ENCODE data around the gene PRKAB2.
A peak's percentile ranks its signal among the peaks of the same experiment; 100 is the strongest.

Gene PRKAB2

DNA sequence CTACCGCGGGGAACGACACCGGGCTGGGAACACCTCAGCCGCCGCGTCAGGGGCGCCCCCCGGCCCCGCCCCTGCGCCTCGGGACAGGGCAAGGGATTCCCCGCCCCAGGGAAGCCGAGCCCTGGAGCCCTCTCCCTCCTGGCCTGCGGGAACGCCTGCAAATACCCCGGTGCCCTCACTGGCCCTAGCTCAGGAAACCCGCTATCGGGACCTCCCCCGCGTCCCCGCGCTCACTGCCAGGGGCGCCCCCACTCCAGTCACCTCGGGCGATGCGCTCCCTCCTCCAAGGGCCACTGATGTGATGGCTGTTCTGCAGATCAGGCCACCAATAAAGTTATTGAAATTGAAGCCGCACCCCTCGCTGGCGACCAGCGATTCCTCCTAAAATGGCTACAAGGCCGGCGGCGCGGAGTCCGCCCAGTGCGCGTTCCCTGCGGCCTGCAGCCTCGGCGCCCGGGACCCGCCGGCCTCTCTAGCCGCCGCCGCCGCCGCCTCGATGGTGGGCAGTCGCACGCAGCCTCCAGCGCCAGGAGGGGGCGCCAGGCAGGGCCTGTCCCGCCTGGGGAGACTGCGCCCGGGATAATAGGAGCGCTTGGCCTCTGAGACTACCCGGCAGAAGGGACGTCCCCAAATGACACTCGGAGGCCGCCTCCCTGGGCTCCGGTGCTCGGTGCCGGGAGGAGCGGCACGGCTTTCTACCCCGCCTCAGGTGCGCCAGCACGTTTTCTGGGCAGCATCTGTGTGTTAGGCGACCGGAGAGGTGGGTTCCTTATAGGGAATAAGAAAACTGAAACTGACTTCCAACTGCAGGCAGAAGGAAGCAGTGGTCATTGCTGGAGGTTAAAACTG, at the start of gene PRKAB2:
Gene PRKAB2, minus strand, starts transcription at position 303 of the 849 bp plus-strand sequence. CDS start 326 bp downstream, outside the sequence.
- Histone ChIP-seq H3K27me3 (ENCODE audit: insufficient read depth, low read length, poor library complexity) (no peaks in the 10 kb centered on the region), H3K4me2 (ENCODE audit: insufficient read depth, low read length) (peak within 1 kb of the TSS; percentile 71), H3K9ac (ENCODE audit: low read depth, low read length) (peak within 1 kb of the TSS; percentile 66), H3K27ac (ENCODE audit: low read length) (peak within 1 kb of the TSS; percentile 80), H3K79me2 (ENCODE audit: insufficient read depth, low read length) (peaks cover 40% of the 10 kb centered on the region), H2AFZ (ENCODE audit: low read depth, low read length) (peak within 1 kb of the TSS; percentile 99), H3K36me3 (ENCODE audit: insufficient read depth, low read length) (peaks cover 5% of the 10 kb centered on the region), H3K4me1 (ENCODE audit: insufficient read depth, low read length) (peaks cover 46% of the 10 kb centered on the region), H3K4me3 (ENCODE audit: low read depth in 1 of 2, low read length in 2 of 2) (peak within 1 kb of the TSS; percentile 62 to 81), H4K20me1 (ENCODE audit: insufficient read depth, low read length) (no peaks in the 10 kb centered on the region), H3K9me3 (ENCODE audit: insufficient read depth, low read length, severe bottlenecking) (no peaks in the 10 kb centered on the region)
- ATAC-seq (ENCODE audit: insufficient read depth, low read depth) (peak; percentile 89), DNase-seq (peak; percentile 92)
- TF ChIP-seq EZH2 (IDR thresholded peaks at IDR 0.05; ENCODE audit: borderline replicate concordance, low read depth, low read length, severe bottlenecking) = no peak
- TF ChIP-seq, protein P1, sequence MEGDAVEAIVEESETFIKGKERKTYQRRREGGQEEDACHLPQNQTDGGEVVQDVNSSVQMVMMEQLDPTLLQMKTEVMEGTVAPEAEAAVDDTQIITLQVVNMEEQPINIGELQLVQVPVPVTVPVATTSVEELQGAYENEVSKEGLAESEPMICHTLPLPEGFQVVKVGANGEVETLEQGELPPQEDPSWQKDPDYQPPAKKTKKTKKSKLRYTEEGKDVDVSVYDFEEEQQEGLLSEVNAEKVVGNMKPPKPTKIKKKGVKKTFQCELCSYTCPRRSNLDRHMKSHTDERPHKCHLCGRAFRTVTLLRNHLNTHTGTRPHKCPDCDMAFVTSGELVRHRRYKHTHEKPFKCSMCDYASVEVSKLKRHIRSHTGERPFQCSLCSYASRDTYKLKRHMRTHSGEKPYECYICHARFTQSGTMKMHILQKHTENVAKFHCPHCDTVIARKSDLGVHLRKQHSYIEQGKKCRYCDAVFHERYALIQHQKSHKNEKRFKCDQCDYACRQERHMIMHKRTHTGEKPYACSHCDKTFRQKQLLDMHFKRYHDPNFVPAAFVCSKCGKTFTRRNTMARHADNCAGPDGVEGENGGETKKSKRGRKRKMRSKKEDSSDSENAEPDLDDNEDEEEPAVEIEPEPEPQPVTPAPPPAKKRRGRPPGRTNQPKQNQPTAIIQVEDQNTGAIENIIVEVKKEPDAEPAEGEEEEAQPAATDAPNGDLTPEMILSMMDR (IDR thresholded peaks at IDR 0.05; ENCODE audit: borderline replicate concordance, extremely low read depth, low read length, poor library complexity, severe bottlenecking) = peak; percentile 84

- no peak for TF ChIP-seq EZH2 (IDR thresholded peaks at IDR 0.05; ENCODE audit: borderline replicate concordance, low read depth, low read length, severe bottlenecking)
- TF ChIP-seq, protein P1 (IDR thresholded peaks at IDR 0.05; ENCODE audit: borderline replicate concordance, extremely low read depth, low read length, poor library complexity, severe bottlenecking) = no peak
- Histone ChIP-seq H3K4me1 (ENCODE audit: insufficient read depth, low read length) (no peaks in the 10 kb centered on the region), H3K27me3 (ENCODE audit: insufficient read depth, low read length, poor library complexity) (no peaks in the 10 kb centered on the region), H3K79me2 (ENCODE audit: insufficient read depth, low read length) (no peaks in the 10 kb centered on the region), H3K4me2 (ENCODE audit: insufficient read depth, low read length) (no peak overlapping the region), H4K20me1 (ENCODE audit: insufficient read depth, low read length) (no peaks in the 10 kb centered on the region), H3K36me3 (ENCODE audit: insufficient read depth, low read length) (no peaks in the 10 kb centered on the region), H3K9me3 (ENCODE audit: insufficient read depth, low read length, severe bottlenecking) (no peaks in the 10 kb centered on the region), H3K9ac (ENCODE audit: low read depth, low read length) (no peak overlapping the region), H3K4me3 (ENCODE audit: low read depth in 1 of 2, low read length in 2 of 2) (no peak overlapping the region), H2AFZ (ENCODE audit: low read depth, low read length) (no peak overlapping the region), H3K27ac (ENCODE audit: low read length) (no peak overlapping the region)
- DNase-seq = no peak
- no peak for ATAC-seq (ENCODE audit: insufficient read depth, low read depth)
These were observed 46.3 kb upstream of the PRKAB2 start for GRCh38 chr1:147218606-147219005.

GRCh38 chr1:147217141-147217540, 44.9 kb upstream of the PRKAB2 start:
- DNase-seq (no peak), ATAC-seq (ENCODE audit: insufficient read depth, low read depth) (no peak)
- H4K20me1 ChIP-seq (ENCODE audit: insufficient read depth, low read length) = no peaks in the 10 kb centered on the region
- H3K36me3 ChIP-seq (ENCODE audit: insufficient read depth, low read length) = no peaks in the 10 kb centered on the region
- H3K27me3 ChIP-seq (ENCODE audit: insufficient read depth, low read length, poor library complexity) = no peaks in the 10 kb centered on the region
- TF ChIP-seq EZH2 (IDR thresholded peaks at IDR 0.05; ENCODE audit: borderline replicate concordance, low read depth, low read length, severe bottlenecking) = no peak
- TF ChIP-seq, protein P1 (IDR thresholded peaks at IDR 0.05; ENCODE audit: borderline replicate concordance, extremely low read depth, low read length, poor library complexity, severe bottlenecking) = no peak
- H3K9ac ChIP-seq (ENCODE audit: low read depth, low read length) = no peak overlapping the region
- no peak overlapping the region for H3K27ac ChIP-seq (ENCODE audit: low read length)
- no peaks in the 10 kb centered on the region for H3K4me1 ChIP-seq (ENCODE audit: insufficient read depth, low read length)
- H2AFZ ChIP-seq (ENCODE audit: low read depth, low read length) = no peak overlapping the region
- no peaks in the 10 kb centered on the region for H3K79me2 ChIP-seq (ENCODE audit: insufficient read depth, low read length)
- no peak overlapping the region for H3K4me2 ChIP-seq (ENCODE audit: insufficient read depth, low read length)
- H3K4me3 ChIP-seq (ENCODE audit: low read depth in 1 of 2, low read length in 2 of 2) = no peak overlapping the region
- no peaks in the 10 kb centered on the region for H3K9me3 ChIP-seq (ENCODE audit: insufficient read depth, low read length, severe bottlenecking)
